ENCODE measurements around the gene LRP11.
A peak's percentile ranks its signal among the peaks of the same experiment; 100 is the strongest.
"Not testable (repeated sequence)": the region's sequence is repeated elsewhere in the genome, so short reads cannot be mapped to it uniquely, and the experiment has no call there.

The LRP11 gene

GRCh38 chr6:149863698-149864577, at the start of gene LRP11:
LRP11 (minus strand) TSS chr6:149864359; CDS start chr6:149864020, 339 bp downstream.
- peak; percentile 76 for DNase-seq

GRCh38 chr6:149913540-149914240, 49.5 kb upstream of the LRP11 start:
- DNase-seq, result no peak

- no peak for DNase-seq
Measured at GRCh38 chr6:149913085-149913484, 48.9 kb upstream of the LRP11 start.

GRCh38 chr6:149912680-149913079, 48.5 kb upstream of the LRP11 start:
- not testable (repeated sequence) for DNase-seq

GRCh38 chr6:149910721-149911151, 46.6 kb upstream of the LRP11 start:
- no peak for DNase-seq

- DNase-seq, result no peak
Measured at GRCh38 chr6:149909701-149910470, 45.7 kb upstream of the LRP11 start.

GRCh38 chr6:149908480-149908879, 44.3 kb upstream of the LRP11 start:
- DNase-seq, result not testable (repeated sequence)

- DNase-seq, result no peak
Measured at GRCh38 chr6:149907317-149907716, 43.2 kb upstream of the LRP11 start.

- no peak for DNase-seq
Measured at GRCh38 chr6:149906405-149906804, 42.2 kb upstream of the LRP11 start.

GRCh38 chr6:149905911-149906371, 41.8 kb upstream of the LRP11 start:
- DNase-seq, result no peak

GRCh38 chr6:149905371-149905910, 41.3 kb upstream of the LRP11 start:
- no peak for DNase-seq

GRCh38 chr6:149904661-149905370, 40.7 kb upstream of the LRP11 start:
- no peak for DNase-seq

- DNase-seq, result peak; percentile 53
Measured at GRCh38 chr6:149903938-149904611, 39.9 kb upstream of the LRP11 start.

- no peak for DNase-seq
Measured at GRCh38 chr6:149901444-149902140, 37.4 kb upstream of the LRP11 start.

GRCh38 chr6:149900620-149901443, 36.7 kb upstream of the LRP11 start:
- no peak for DNase-seq

GRCh38 chr6:149899926-149900619, 35.9 kb upstream of the LRP11 start:
- no peak for DNase-seq

GRCh38 chr6:149899486-149899885, 35.3 kb upstream of the LRP11 start:
- no peak for DNase-seq

GRCh38 chr6:149898966-149899365, 34.8 kb upstream of the LRP11 start:
- DNase-seq, result no peak

Data from DMS153 (cell line).